Spleen (tissue), 7 donors: ENCODE measurements around the gene CLDN20.

Source experiments
- CTCF ChIP-seq, 11 experiments: fragments of 200-600 bp in 7 of 11; fragments of 450-650 bp in 4 of 11; sonication (generic) in 4 of 11; IDR thresholded peaks in 8 of 11; conservative IDR thresholded peaks in 3 of 11; 1 replicate in 7 of 11; 2 replicates in 4 of 11; pipeline versions ENCODE4 v1.4.0 to v1.8.0; 2016 to 2021; ENCODE audit warnings: antibody characterized with exemption in 11 of 11, inconsistent platforms in 4 of 11, mild to moderate bottlenecking in 1 of 11
- POLR2A ChIP-seq, 3 donors: fragments of 450-650 bp; IDR thresholded peaks; one replicate each; pipeline ENCODE4 v1.5.1; 2017; ENCODE audit warnings: antibody characterized with exemption in 3 of 3, mild to moderate bottlenecking in 1 of 3
- POLR2AphosphoS5 ChIP-seq, 3 donors: sonication (generic); formaldehyde crosslinking; IDR thresholded peaks; one replicate each; pipeline ENCODE4 v1.5.1; 2017; ENCODE audit warnings: antibody characterized with exemption in 3 of 3
- donor health status: DM: no; HTN: no; CAD: no; lungs with moderate emphysema.
- donor health status: DM: no; HTN: no; CAD: no.
- donor health status: DM: no; HTN: no; CAD: no.

GRCh38 chr6:155223646-155224451 lies 40.0 kb upstream of the CLDN20 start:
- TF ChIP-seq CTCF (IDR thresholded peaks at IDR 0.05 in 8 of 11, conservative IDR thresholded peaks at IDR 0.05 in 3 of 11) (no peak), POLR2AphosphoS5 (IDR thresholded peaks at IDR 0.05) (no peak), POLR2A (IDR thresholded peaks at IDR 0.05) (no peak)
